Measurements from ENCODE around the gene HNRNPCL2. TPM values are rescaled to one million over a fixed set of nuclear protein-coding genes. Genes with fewer than 3 reads are reported as not detected.
"Not testable (repeated sequence)": the region's sequence is repeated elsewhere in the genome, so short reads cannot be mapped to it uniquely, and the experiment has no call there.

The HNRNPCL2 gene
- polyA plus RNA-seq (2013, experiment 1 of 2; ENCODE audit: insufficient read length), result 0.20 TPM
- polyA plus RNA-seq (2013, experiment 2 of 2; ENCODE audit: insufficient read length), result not detected

GRCh38 chr1:13116754-13117153 lies at the start of gene HNRNPCL2:
HNRNPCL2 (minus strand) TSS chr1:13116854; CDS start chr1:13116400, 454 bp downstream.
- not testable (repeated sequence) for DNase-seq

GRCh38 chr1:13165531-13165930 lies 48.9 kb upstream of the HNRNPCL2 start, which contains the start of gene HNRNPCL4:
HNRNPCL4 (minus strand) TSS chr1:13165631; CDS start chr1:13165467, 164 bp downstream.
- DNase-seq, result not testable (repeated sequence)

- DNase-seq, result not testable (repeated sequence)
These were observed 39.3 kb upstream of the HNRNPCL2 start, which contains the start of gene PRAMEF26 for GRCh38 chr1:13155909-13156308. PRAMEF26 (minus strand) TSS chr1:13156009; CDS start chr1:13153095, 2,914 bp downstream.

- not testable (repeated sequence) for DNase-seq
These were observed 46.2 kb downstream of the HNRNPCL2 start, which contains the start of gene PRAMEF25 for GRCh38 chr1:13070474-13070873. PRAMEF25 (plus strand) TSS chr1:13070774; CDS start chr1:13073694, 2,920 bp downstream.

Measured in fibroblast of skin of scalp (primary cell).